GM19395 (cell line): ENCODE data around the gene ATG2B.

Experiments used
- ATAC-seq: cut with Tn5 transposase; IDR thresholded peaks from one replicate; pipeline ENCODE4 v1.9.1; 2021; ENCODE audit warnings: mild to moderate bottlenecking, moderate library complexity; ENCODE audit not compliant: unreplicated experiment

The ATG2B gene

DNA sequence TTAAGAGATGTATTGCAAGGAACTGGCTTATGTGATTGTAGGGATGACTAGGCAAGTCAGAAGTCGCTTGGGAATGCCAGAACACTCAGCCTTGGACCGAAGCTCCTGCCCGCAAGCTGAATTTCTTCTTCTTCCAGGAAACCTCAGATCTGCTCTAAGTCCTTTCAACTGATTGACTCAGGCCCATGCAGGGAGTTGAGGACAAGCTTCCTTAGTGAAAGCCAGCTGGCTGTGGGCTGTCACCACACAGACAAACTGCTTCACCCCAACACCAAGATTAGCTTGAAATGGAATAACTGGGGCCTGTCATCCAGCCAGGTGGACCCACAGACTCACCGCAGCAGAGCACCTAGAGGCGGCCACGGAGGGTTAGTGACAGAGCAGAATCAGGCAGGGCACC is 133.8 kb downstream of the ATG2B start:
- no peak for ATAC-seq
